GM06990 (cell line): ENCODE measurements around the gene CEACAM19.

Experiments used
- DNase-seq: peaks from one replicate; pipeline ENCODE4 v3.0.0-alpha.2; 2011; ENCODE audit not compliant: insufficient read length; ENCODE audit errors: extremely low read depth
- H3K27me3 ChIP-seq: replicated peaks from 2 replicates; pipeline ENCODE4 v1.6.0; 2011; ENCODE audit warnings: low read length; ENCODE audit not compliant: control insufficient read depth, insufficient read depth
- H3K36me3 ChIP-seq: 2 replicates; pipeline ENCODE4 v1.5.1; 2011; ENCODE audit warnings: low read length; ENCODE audit not compliant: control insufficient read depth, insufficient read depth
- H3K4me3 ChIP-seq: replicated peaks from 2 replicates; pipeline ENCODE4 v1.5.1; 2011; ENCODE audit warnings: low read depth, mild to moderate bottlenecking, control low read depth, low read length
- TF ChIP-seq, protein P1 (sequence below): IDR thresholded peaks from 2 replicates; pipeline ENCODE4 v1.5.1; 2011; ENCODE audit warnings: low read length, control low read depth, mild to moderate bottlenecking, inconsistent platforms; ENCODE audit not compliant: insufficient read depth, poor library complexity, severe bottlenecking

Gene CEACAM19

DNA sequence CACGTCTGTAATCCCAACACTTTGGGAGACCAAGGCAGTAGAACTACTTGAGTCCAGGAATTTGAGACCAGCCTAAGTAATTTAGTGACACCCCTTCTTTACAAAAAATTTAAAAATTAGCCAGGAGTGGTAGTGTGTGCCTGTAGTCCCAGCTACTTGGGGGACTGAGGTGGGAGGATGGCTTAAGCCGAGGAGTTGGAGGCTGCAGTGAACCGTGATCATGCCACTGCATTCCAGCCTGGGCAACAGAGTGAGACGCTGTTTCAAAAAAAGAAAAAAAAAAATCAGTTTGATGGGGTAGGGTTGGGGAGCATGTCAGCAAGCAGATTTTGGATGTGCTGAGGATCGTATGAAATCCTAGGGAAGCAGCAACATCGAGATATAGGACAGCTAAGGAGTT, 4.2 kb downstream of the CEACAM19 start:
- TF ChIP-seq, protein P1, sequence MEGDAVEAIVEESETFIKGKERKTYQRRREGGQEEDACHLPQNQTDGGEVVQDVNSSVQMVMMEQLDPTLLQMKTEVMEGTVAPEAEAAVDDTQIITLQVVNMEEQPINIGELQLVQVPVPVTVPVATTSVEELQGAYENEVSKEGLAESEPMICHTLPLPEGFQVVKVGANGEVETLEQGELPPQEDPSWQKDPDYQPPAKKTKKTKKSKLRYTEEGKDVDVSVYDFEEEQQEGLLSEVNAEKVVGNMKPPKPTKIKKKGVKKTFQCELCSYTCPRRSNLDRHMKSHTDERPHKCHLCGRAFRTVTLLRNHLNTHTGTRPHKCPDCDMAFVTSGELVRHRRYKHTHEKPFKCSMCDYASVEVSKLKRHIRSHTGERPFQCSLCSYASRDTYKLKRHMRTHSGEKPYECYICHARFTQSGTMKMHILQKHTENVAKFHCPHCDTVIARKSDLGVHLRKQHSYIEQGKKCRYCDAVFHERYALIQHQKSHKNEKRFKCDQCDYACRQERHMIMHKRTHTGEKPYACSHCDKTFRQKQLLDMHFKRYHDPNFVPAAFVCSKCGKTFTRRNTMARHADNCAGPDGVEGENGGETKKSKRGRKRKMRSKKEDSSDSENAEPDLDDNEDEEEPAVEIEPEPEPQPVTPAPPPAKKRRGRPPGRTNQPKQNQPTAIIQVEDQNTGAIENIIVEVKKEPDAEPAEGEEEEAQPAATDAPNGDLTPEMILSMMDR: no peak
- Histone ChIP-seq H3K4me3 (no peak overlapping the region), H3K27me3 (no peaks in the 10 kb centered on the region), H3K36me3 (no peaks in the 10 kb centered on the region)
- DNase-seq: no peak

DNA sequence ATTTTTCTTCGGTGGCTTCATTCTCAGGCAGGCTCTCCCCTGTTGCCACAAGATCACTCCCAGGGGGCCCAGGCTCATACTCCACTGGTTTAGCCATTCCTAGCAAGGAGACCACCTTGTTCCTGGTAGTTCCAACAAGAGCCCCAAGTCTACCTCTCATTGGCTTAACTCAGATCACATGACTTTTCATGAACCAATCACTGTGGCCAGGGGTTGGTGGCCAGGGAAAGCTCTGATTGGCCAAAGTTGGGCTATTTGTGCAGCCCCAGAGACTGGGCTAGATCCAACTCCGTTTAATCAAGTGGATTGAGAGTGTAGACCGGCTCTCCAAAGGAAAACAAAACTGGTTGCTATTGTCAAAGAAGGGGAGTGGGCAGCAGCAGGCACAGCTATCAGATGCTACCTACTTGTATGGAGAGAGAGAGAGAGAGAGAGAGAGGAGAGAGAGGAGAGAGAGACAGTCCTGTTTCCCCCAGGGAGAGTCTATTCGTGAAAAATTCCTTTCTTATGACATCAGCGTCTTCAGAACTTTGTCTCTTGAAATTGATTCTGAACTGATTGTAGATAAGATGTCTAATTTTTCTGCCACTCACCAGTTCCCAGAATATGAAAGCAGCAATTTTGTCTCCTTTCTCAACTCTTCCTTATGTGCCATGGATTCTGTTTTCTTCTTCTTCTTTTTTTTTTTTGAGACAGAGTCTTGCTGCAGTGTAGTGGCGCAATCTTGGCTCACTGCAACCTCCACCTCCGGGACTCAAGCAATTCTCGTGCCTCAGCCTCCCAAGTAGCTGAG, 5.9 kb downstream of the CEACAM19 start:
- TF ChIP-seq, protein P1: no peak
- Histone ChIP-seq H3K36me3 (no peaks in the 10 kb centered on the region), H3K27me3 (no peaks in the 10 kb centered on the region), H3K4me3 (no peak overlapping the region)
- DNase-seq: no peak

DNA sequence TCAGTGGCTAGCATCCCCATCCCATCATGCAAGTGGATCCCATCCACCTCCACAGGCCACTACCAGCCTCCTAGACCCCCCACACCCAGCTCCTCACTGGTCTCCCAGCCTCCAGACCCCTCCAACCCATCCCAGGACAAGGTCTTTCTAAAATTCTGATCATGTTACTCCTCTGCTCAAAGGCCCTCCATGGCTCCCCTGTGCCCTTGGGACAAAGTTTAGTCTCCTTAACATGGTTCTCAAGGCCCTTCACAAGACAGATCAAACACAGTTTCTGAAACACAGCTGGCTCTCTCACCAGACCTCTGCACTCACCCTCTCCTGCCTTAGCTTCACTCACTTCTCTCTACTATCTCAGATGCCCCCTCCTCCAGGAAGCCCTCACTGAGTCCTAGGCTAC, 9.3 kb downstream of the CEACAM19 start:
- DNase-seq: no peak
- TF ChIP-seq, protein P1: no peak
- Histone ChIP-seq H3K4me3 (no peak overlapping the region), H3K36me3 (no peaks in the 10 kb centered on the region), H3K27me3 (no peaks in the 10 kb centered on the region)

DNA sequence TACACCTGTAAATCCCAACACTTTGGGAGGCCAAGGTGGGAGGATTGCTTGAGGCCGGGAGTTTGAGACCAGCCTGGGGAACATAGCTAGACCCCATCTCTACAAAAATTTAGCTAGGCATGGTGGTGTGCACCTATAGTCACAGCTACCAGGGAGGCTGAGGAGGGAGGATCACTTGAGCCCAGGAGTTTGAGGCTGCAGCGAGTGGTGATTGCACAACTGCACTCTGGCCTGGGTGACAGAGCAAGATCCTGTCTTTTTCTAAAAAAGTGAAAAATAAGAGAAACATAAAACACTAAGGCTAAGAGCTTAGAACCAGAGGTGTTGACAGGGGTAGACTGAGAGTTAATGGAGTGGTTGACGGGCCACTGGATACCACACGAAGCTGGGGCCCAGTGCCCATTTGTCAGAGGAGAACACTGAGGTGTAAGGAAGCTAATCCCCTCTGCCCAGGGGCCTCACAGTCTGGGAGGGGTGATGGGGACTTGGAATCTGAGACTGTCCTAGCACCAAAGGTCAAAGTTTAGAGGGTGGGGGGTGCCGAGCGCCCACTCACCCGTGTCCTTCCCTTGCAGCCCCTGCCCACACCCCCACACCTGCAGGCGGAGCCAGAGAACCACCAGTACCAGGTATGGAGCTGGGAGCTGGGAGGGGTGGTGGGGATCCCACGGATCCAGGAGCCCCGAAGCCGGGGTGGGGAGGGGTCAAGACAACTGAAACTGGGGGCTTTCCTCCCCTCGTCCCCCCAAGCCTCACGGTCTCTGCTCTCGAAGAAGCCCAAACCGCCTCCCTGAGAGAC, 10.9 kb downstream of the CEACAM19 start:
- H3K27me3 ChIP-seq: no peaks in the 10 kb centered on the region
- H3K36me3 ChIP-seq: no peaks in the 10 kb centered on the region
- no peak overlapping the region for H3K4me3 ChIP-seq
- TF ChIP-seq, protein P1: no peak
- no peak for DNase-seq

DNA sequence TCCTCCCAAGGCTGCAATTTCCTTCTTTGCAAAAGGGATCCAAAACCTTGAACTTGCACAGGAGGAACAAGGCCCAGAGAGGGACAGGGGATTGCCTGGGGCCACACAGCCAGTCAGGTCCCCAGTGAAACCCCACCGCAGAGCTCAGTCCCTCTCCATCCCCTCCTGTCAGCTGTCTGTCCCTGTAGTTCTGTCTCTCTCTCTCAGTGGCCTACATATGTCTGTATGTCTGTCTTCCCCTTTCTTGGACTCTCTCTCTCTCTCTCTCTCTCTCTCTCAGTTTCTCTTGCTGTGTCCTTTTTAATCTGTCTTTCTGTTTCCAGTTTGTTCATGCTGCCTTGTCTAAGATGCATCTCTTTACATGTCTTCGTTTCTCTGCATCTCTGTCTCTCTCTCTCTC, 11.5 kb downstream of the CEACAM19 start:
- peak; percentile 25 for DNase-seq
- Histone ChIP-seq H3K4me3 (no peak overlapping the region), H3K36me3 (no peaks in the 10 kb centered on the region), H3K27me3 (no peaks in the 10 kb centered on the region)
- TF ChIP-seq, protein P1: no peak
